ENCODE data around the gene RPL38. TPM values are rescaled to one million over a fixed set of nuclear protein-coding genes. Genes with fewer than 3 reads are reported as not detected.

The RPL38 gene
- total RNA-seq, 1 donor from 2014 or later = 4,570 TPM

DNA sequence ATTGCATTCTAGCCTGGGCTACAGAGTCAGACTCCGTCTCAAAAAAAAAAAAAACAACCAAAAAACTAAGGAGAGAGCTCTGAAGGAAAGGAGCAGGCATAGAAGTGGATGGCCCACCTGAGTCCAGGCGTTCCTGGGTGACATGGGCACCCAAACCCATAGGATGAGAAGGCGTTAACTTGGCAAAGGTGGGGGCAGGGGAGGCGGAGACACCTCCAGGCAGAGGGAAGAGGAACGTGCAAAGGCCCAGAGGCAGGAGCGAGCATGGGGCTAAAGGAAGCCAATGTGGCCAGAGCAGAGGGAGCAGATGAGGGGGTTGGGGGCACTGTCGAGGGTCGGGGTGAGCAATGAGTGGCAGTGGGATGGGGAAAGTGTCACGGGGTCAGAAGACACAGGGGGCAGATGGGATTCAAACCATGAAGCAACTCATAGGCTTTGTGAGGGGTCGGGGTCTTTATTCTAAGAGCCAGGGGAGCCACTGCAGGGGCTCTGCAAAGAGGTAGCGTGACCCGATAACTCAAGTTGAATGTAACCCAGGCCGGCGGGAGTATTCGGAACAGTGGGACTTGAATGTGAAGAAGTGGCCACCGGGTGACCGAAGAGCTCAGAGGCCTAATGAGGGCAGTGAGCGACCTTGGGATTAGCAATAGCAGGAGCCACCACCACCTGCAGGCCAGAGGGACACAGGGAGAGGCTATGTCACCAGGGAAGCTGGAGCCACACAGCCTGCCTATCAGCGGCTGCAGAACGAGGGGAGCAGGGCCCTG is 21.7 kb downstream of the RPL38 start:
- no peak for DNase-seq (ENCODE audit: low read depth in 2 of 2)

DNA sequence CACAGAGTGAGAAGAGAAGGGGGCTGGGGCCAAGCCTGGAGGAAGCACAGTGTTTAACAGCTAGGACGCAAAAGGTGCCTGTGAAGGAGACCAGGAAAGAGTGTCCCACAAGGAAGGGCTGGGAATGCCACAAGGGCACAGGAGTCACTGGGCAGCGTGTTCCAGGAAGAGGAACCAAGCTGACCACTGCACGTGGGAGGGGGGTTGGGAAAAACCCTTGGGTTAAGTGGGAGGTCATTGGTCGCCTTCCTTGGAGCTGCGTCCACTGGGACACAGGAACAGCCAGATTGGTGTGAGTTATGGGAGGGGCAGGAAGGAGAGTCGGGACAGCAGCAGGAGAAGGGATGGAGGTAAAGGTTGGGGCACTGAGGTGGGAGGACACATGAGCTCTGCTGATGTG is 22.8 kb downstream of the RPL38 start:
- no peak for DNase-seq (ENCODE audit: low read depth in 2 of 2)

DNA sequence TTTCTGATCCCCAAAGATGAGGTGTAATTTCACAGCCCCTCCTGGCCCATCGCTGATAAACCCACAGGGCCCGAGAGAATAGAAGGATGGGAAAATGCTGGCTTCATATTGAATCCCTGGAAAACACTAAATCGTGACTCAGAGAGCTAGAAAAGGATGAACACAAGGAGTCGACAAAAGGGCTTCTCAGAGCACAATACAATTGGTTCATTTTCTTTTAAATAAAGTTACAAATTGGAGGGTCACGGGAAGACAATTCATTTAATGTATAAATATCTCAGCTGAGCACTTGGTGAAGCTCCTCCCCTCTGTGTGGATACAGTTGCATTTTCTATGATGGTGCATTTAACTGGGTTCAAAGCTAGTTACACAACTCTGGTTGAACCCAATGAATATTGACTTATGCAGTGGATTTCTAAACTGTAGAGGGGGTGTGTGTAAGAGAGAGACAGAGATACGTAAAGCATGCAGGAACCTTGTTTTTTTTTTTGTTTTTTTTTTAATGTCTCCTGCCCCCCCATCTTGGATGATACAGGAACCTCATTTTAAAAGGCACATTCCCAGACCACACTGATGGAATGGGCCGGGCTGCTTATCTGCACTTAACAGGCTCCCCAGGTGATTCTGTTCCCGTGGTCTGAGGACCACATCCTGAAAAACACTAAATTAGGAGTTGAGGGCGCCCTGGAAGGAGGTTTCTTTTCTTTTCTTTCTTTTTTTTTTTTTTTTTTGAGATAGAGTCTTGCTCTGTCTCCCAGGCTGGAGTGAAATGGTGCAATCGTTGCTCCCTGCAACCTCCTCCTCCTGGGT is 24.0 kb downstream of the RPL38 start:
- no peak for DNase-seq (ENCODE audit: low read depth in 2 of 2)

- DNase-seq (ENCODE audit: low read depth in 2 of 2) = no peak
These were observed 25.0 kb downstream of the RPL38 start for GRCh38 chr17:74228306-74228978.

DNA sequence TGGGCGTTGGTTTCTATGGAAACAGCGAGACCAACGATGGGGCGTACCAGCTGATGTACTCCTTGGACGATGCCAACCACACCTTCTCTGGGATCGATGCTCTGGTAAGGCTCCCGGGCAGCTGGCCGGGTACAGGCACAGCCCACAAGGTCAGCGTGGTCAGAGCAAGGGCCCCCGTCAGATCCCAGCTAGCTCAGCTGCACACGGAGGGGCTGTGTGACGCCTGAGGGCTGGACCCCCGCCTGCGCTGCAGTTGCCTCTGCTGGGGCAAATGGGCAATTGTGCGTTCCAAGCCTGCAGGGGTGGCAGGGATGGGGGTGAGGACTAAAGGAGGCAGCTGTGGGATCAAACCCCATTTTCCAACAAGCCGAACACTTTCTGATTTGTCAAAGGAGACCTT is 27.4 kb downstream of the RPL38 start:
- no peak for DNase-seq (ENCODE audit: low read depth in 2 of 2)

DNA sequence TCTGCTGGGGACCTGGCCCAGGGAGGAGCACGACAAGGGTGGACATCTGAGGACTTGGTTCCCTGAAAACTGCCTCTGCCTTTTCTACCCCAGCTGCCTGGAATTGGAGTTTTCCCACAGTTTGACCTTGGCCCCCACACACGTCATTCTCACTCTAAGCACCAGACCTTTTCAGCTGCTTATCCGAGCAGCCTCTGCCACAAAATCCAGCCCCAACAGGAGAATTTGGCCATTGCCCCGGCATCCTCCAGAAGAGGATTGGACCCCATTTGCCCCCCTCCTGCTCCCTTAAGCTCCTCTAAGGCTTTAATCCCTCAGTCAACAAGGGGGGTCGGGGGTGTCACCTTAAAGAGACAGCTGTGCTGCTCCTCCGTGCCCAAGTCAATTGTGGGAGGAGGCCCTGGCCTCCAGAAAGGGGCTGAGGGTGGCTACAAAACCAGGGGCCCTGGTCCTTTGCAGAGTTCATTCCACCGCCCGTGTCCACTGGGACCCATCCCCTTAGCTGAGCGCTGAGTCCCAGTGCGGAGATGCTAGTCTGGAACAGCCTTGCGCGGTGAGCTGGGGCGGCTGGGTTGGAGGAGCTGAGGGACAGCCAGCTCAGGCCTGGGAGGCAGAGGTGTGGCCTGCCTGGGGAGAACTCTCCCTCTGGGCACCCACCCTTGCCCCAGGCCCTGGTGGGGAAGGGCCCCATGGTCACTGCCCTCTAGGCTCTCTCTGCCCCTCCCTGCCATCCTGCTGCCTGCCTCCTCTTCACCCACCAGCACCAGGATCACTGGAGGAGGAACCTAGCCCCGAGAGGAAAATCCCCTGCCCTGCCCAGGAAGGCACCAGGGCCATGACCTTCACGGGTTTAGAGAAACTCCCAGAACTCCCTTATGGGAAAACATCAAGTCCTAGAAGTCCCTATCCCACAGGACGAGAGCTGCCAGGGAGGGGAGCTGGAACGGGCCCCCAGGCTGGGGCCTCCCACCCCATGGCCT is 28.7 kb downstream of the RPL38 start:
- DNase-seq (ENCODE audit: low read depth in 2 of 2) = no peak

GRCh38 chr17:74233937-74234336 is 30.5 kb downstream of the RPL38 start:
- DNase-seq (ENCODE audit: low read depth in 2 of 2) = no peak

DNA sequence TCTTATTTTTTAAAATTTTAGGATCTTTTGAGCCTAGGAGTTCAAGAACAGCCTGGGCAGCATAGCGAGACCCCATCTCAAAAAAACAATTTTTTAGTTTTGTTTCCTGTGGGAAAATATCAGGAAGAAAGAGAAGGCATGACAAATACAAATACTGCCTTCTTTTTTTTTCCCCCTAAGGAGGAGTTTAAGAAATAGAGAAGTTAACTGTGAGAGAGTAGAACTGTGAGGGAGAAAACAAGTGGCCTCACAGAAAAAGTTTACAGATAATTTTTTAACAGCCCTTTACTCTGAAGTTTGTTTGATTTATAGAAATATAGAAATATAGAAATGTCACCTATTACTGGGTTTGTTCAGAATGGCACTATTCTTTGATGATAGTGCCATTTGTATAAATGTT is 31.0 kb downstream of the RPL38 start:
- DNase-seq (ENCODE audit: low read depth in 2 of 2) = no peak

DNA sequence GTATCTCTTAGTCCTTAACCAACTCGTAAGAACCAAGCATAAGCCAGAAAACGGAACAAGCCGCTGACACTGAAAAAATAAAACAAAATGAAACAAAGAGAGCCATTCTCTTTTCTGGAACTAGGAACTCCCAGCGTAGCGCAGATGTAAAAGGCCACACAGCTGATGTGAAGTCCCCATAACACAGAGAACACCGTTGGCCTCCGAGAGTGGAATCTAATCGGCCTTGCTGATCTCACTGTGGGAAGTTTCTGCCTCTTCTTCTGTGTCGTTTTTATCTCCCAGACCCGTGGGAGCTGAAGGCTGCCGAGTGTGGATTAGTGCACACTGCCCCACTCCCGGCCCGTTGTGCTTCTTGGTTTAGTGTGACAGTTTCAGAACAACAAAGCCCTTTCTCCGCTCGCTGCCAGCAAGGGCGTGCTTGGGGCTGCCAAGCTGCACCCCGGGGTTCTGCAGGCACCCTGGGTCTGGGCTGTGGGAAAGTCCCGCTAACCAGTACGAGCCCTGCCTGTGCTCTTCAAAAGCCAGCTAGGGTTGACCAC is 31.6 kb downstream of the RPL38 start:
- no peak for DNase-seq (ENCODE audit: low read depth in 2 of 2)

DNA sequence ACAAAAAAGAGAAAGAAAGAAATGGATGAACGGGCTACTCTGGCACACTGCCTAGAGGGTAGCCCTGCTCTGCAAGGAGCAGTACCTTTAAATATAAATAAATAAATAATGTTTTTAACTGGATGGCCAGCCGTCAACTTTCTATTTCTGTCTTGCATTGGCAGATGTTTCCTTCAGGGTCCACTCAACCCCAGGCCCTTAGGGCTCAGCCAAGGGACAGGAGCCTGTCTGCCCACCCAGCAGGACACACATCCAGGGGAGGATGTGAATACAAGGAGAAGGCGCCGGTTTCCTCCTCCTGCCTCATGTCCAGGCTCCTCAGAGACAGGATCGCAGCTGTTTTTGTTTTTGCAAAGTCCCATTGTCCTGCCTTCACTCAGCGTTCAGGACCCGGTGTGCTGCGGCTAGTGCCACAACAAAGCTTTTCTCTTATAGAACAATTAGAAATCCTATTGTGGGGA is 32.5 kb downstream of the RPL38 start:
- no peak for DNase-seq (ENCODE audit: low read depth in 2 of 2)

- DNase-seq (ENCODE audit: low read depth in 2 of 2) = no peak
These were observed 33.8 kb downstream of the RPL38 start for GRCh38 chr17:74237321-74237720.

- DNase-seq (ENCODE audit: low read depth in 2 of 2) = no peak
These were observed 35.7 kb downstream of the RPL38 start for GRCh38 chr17:74239172-74239571.

GRCh38 chr17:74240618-74241205 is 37.2 kb downstream of the RPL38 start:
- no peak for DNase-seq (ENCODE audit: low read depth in 2 of 2)

DNA sequence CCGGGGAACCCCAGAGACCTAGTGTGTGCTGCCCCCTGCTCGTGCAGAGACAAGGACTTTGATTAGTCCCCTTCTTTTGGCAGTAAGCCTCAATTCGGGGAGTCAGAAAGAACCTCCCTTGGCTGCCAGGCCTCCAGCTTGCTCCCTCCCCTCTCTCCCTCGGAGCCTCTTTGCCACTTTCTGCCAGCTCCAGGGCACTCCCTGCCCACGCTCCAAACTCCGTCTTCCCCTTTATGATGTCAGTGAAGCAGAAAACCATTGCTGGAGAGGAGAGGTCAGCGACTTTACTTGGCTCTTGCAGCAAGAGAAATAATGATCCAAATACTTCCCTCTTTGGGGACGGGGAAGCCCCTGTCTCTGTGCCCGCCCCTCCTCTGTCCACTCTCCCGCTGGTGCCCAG is 38.0 kb downstream of the RPL38 start:
- no peak for DNase-seq (ENCODE audit: low read depth in 2 of 2)

DNA sequence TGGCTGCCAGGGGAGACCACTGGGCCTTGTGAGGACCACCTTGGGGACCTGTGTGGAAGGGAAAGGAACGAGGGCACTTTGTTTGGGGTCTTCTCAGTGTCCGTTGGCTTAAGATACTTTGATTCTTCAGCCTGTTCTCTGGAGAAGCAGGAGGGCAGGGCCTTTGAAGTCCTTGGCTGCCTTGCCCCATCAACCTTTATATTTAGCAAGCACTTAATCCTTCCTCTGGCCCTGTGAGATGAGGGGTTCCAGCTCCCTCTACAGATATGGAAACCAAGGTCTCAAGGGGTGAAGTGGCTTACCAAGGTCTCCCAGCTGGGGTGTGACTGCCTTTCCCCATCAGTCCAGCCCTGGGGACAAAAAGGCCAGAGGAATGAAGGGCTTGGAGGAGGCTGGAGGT is 38.4 kb downstream of the RPL38 start:
- no peak for DNase-seq (ENCODE audit: low read depth in 2 of 2)

GRCh38 chr17:74243013-74243755 is 39.7 kb downstream of the RPL38 start:
- no peak for DNase-seq (ENCODE audit: low read depth in 2 of 2)

DNA sequence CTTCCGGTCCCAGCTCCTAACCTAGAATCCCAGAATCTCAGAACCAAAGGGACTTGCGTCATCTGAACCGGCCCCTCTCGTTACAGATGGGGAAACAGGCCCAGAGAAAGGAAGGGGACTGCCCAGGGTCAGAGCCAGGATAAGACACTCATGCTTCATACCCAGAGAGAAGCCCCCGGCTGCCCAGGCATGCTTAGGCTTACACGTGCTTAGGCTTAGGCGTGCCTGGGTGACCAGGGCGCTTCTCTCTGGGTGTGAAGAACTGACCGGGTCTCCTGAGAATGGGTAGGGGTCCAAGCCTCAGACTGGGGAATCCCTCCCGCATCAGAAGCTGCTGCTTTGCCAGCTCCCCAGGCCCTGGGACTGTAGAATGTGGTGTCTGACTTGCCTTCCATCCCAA is 40.6 kb downstream of the RPL38 start:
- DNase-seq (ENCODE audit: low read depth in 2 of 2) = no peak

DNA sequence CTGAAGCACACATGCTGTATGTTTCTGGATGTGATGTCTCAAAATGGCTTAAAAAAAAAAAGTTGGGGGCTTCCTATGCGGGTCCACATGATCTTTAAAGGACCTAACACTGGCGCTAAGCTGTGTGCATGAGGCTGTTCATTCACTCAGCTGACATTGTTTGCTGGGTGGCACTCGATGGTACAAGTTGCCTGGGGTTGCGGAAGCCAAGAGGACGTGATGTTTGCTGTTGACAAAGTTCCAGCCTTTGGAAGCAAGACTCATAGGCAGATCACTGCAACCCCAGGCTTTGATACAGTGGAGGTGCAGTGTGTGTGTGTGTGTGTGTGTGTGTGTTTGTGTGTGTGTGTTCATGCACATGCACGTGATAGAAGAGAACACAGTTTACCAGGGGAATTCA is 41.1 kb downstream of the RPL38 start:
- no peak for DNase-seq (ENCODE audit: low read depth in 2 of 2)

GRCh38 chr17:74245145-74245831 is 41.8 kb downstream of the RPL38 start:
- DNase-seq (ENCODE audit: low read depth in 2 of 2) = no peak

Measured in lung microvascular endothelial cell (primary cell).